Measurements from ENCODE around the gene INTS15.

DNA sequence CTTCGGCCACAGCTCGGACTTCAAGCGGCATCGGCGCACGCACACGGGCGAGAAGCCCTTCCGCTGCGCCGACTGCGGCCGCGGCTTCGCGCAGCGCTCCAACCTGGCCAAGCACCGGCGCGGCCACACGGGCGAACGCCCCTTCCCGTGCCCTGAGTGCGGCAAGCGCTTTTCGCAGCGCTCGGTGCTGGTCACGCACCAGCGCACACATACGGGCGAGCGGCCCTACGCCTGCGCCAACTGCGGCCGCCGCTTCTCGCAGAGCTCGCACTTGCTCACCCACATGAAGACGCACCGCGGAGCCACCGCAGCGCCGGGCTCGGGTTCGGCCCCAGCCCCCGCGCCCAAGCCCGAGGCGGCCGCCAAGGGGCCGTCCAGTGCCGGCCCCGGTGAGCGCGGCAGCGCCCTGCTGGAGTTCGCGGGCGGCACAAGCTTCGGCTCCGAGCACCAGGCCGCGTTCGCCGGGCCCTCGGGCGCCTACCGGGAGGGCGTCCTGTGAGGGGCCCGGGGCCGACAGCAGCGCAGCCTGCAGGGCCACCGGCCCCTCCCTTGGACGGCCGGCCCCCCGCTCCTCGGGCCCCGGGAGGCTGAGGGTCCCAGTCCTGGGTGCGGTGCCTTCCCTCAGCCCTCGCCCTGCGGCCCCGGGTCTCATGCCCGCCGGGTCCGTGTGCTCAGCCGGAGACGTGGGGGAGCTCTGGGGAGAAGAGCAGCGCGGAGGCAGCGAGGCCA lies 64.5 kb downstream of the INTS15 start:
- TF ChIP-seq YY1 (IDR thresholded peaks at IDR 0.05; ENCODE audit: insufficient read depth, insufficient read length) = no peak
- TF ChIP-seq ZNF274 (IDR thresholded peaks at IDR 0.05; ENCODE audit: low read depth, low read length) = no peak
- TF ChIP-seq SUZ12 (IDR thresholded peaks at IDR 0.05; ENCODE audit: extremely low read depth, insufficient read depth, insufficient read length) = no peak

Data from NT2/D1 (cell line).